ENCODE data around the gene MACROH2A1.

The MACROH2A1 gene

GRCh38 chr5:135309391-135310327, 89.4 kb downstream of the MACROH2A1 start:
- no peaks in the 10 kb centered on the region for H3K4me1 ChIP-seq (ENCODE audit: insufficient read depth, low read length, severe bottlenecking)
- TF ChIP-seq CTCF (IDR thresholded peaks at IDR 0.05; ENCODE audit: low read length) (no peak), EZH2 (IDR thresholded peaks at IDR 0.05; ENCODE audit: borderline replicate concordance, low read length) (no peak)
- no peak overlapping the region for H2AFZ ChIP-seq (ENCODE audit: low read length)
- no peaks in the 10 kb centered on the region for H3K9me2 ChIP-seq (ENCODE audit: low read depth, low read length)
- H3K4me2 ChIP-seq (ENCODE audit: low read length) = no peak overlapping the region
- H4K20me1 ChIP-seq (ENCODE audit: insufficient read depth, low read length) = no peaks in the 10 kb centered on the region
- H3K79me2 ChIP-seq (ENCODE audit: insufficient read depth, low read length) = no peaks in the 10 kb centered on the region
- H3K27me3 ChIP-seq (ENCODE audit: insufficient read depth, low read length) = no peaks in the 10 kb centered on the region; the same call in 1 of the 2 replicates
- no peak overlapping the region for H3K27ac ChIP-seq (ENCODE audit: low read depth, low read length, poor library complexity, severe bottlenecking)
- H3K9ac ChIP-seq (ENCODE audit: low read length) = no peak overlapping the region
- H3F3A ChIP-seq (ENCODE audit: insufficient read depth, low read length) = no peaks in the 10 kb centered on the region
- no peak overlapping the region for H3K4me3 ChIP-seq (ENCODE audit: low read depth, low read length, poor library complexity, severe bottlenecking)
- no peaks in the 10 kb centered on the region for H3K9me3 ChIP-seq (ENCODE audit: low read length)
- H3K36me3 ChIP-seq (ENCODE audit: insufficient read depth, low read length) = no peaks in the 10 kb centered on the region

- no peaks in the 10 kb centered on the region for H3K9me3 ChIP-seq (ENCODE audit: low read length)
- no peak overlapping the region for H3K4me2 ChIP-seq (ENCODE audit: low read length)
- H3K4me3 ChIP-seq (ENCODE audit: low read depth, low read length, poor library complexity, severe bottlenecking) = no peak overlapping the region
Measured at GRCh38 chr5:135308752-135309151, 90.3 kb downstream of the MACROH2A1 start.

GRCh38 chr5:135308245-135308644, 90.8 kb downstream of the MACROH2A1 start:
- TF ChIP-seq EZH2 (IDR thresholded peaks at IDR 0.05; ENCODE audit: borderline replicate concordance, low read length) = no peak
- no peak for TF ChIP-seq CTCF (IDR thresholded peaks at IDR 0.05; ENCODE audit: low read length)
- H3K79me2 ChIP-seq (ENCODE audit: insufficient read depth, low read length) = no peaks in the 10 kb centered on the region
- no peaks in the 10 kb centered on the region for H3F3A ChIP-seq (ENCODE audit: insufficient read depth, low read length)
- H3K4me3 ChIP-seq (ENCODE audit: low read depth, low read length, poor library complexity, severe bottlenecking) = no peak overlapping the region
- H3K4me1 ChIP-seq (ENCODE audit: insufficient read depth, low read length, severe bottlenecking) = no peaks in the 10 kb centered on the region
- H3K27ac ChIP-seq (ENCODE audit: low read depth, low read length, poor library complexity, severe bottlenecking) = no peak overlapping the region
- H3K36me3 ChIP-seq (ENCODE audit: insufficient read depth, low read length) = no peaks in the 10 kb centered on the region
- H2AFZ ChIP-seq (ENCODE audit: low read length) = no peak overlapping the region
- H4K20me1 ChIP-seq (ENCODE audit: insufficient read depth, low read length) = no peaks in the 10 kb centered on the region
- no peak overlapping the region for H3K4me2 ChIP-seq (ENCODE audit: low read length)
- no peaks in the 10 kb centered on the region for H3K9me3 ChIP-seq (ENCODE audit: low read length)
- H3K9me2 ChIP-seq (ENCODE audit: low read depth, low read length) = no peaks in the 10 kb centered on the region
- H3K27me3 ChIP-seq (ENCODE audit: insufficient read depth, low read length) = no peaks in the 10 kb centered on the region; the same call in 1 of the 2 replicates
- no peak overlapping the region for H3K9ac ChIP-seq (ENCODE audit: low read length)

More at GRCh38 chr5:135308752-135309151, 90.3 kb downstream of the MACROH2A1 start:
- Histone ChIP-seq H3K36me3 (ENCODE audit: insufficient read depth, low read length) (no peaks in the 10 kb centered on the region), H3K27ac (ENCODE audit: low read depth, low read length, poor library complexity, severe bottlenecking) (no peak overlapping the region), H3K79me2 (ENCODE audit: insufficient read depth, low read length) (no peaks in the 10 kb centered on the region), H2AFZ (ENCODE audit: low read length) (no peak overlapping the region), H3K4me1 (ENCODE audit: insufficient read depth, low read length, severe bottlenecking) (no peaks in the 10 kb centered on the region), H3K27me3 (ENCODE audit: insufficient read depth, low read length) (no peaks in the 10 kb centered on the region; the same call in 1 of the 2 replicates), H3F3A (ENCODE audit: insufficient read depth, low read length) (no peaks in the 10 kb centered on the region), H3K9ac (ENCODE audit: low read length) (no peak overlapping the region), H4K20me1 (ENCODE audit: insufficient read depth, low read length) (no peaks in the 10 kb centered on the region), H3K9me2 (ENCODE audit: low read depth, low read length) (no peaks in the 10 kb centered on the region)
- TF ChIP-seq EZH2 (IDR thresholded peaks at IDR 0.05; ENCODE audit: borderline replicate concordance, low read length) (no peak), CTCF (IDR thresholded peaks at IDR 0.05; ENCODE audit: low read length) (no peak)
